IMR-90 (cell line): Measurements from ENCODE around the gene SHROOM3. TPM values are rescaled to one million over a fixed set of nuclear protein-coding genes. Genes with fewer than 3 reads are reported as not detected.
A peak's percentile ranks its signal among the peaks of the same experiment; 100 is the strongest.

Experiments
- ATAC-seq: fragments of 200-7000 bp; cut with Tn5 transposase; 2 replicates; pipeline ENCODE4 v1.9.1; 2020; ENCODE audit warnings: low read depth, mild to moderate bottlenecking, moderate library complexity
- BruUV-seq: library from RNA; stranded (reverse); fragments of 400-500 nt; replicated peaks from 2 replicates; lab custom pipeline; 2021; lab: Mats Ljungman, UMichigan
- CTCF ChIA-PET: fragments of 300-600 bp; formaldehyde crosslinking; extraction: SDS; loops from one replicate; lab custom pipeline; 2021; ENCODE audit warnings: antibody characterized with exemption; lab: Yijun Ruan, JAX
- POLR2A ChIA-PET: fragments of 300-600 bp; sonication (Branson Sonifier 250); formaldehyde crosslinking; loops from one replicate; lab custom pipeline; 2022; ENCODE audit warnings: antibody characterized with exemption; ENCODE audit not compliant: unreplicated experiment; lab: Charles Lee
- DNase-seq: peaks from one replicate; pipeline ENCODE4 v3.0.0; 2013
- H2AFZ ChIP-seq: replicated peaks from 2 replicates; pipeline ENCODE3; 2013; ENCODE audit warnings: low read length, mild to moderate bottlenecking; ENCODE audit not compliant: poor library complexity
- H2AK5ac ChIP-seq: 2 replicates; pipeline ENCODE4 v1.6.1; 2013; ENCODE audit warnings: low read depth, low read length, inconsistent platforms
- H2AK9ac ChIP-seq: replicated peaks from 2 replicates; pipeline ENCODE3; 2013; ENCODE audit warnings: mild to moderate bottlenecking, low read depth, low read length, moderate library complexity; ENCODE audit not compliant: poor library complexity
- H2BK120ac ChIP-seq: 2 replicates; pipeline ENCODE4 v1.6.1; 2013; ENCODE audit warnings: low read depth, low read length, inconsistent platforms
- H2BK15ac ChIP-seq: 3 replicates; pipeline ENCODE4 v1.6.1; 2013; ENCODE audit warnings: low read depth, low read length, inconsistent platforms
- H2BK20ac ChIP-seq: 2 replicates; pipeline ENCODE4 v1.6.1; 2013; ENCODE audit warnings: low read depth, mild to moderate bottlenecking, inconsistent platforms, low read length, moderate library complexity
- H2BK5ac ChIP-seq: 2 replicates; pipeline ENCODE4 v1.6.1; 2013; ENCODE audit warnings: mild to moderate bottlenecking, low read depth, low read length, inconsistent platforms; ENCODE audit not compliant: poor library complexity, severe bottlenecking
- H3K14ac ChIP-seq: replicated peaks from 2 replicates; pipeline ENCODE4 v1.6.1; 2013; ENCODE audit warnings: low read depth, low read length, inconsistent platforms
- H3K18ac ChIP-seq: 2 replicates; pipeline ENCODE4 v1.6.1; 2013; ENCODE audit warnings: low read depth, low read length, control low read depth
- H3K23ac ChIP-seq: 2 replicates; pipeline ENCODE4 v1.6.1; 2013; ENCODE audit warnings: low read depth, low read length, inconsistent platforms
- H3K27ac ChIP-seq: 2 replicates; pipeline ENCODE4 v1.5.1; 2013; ENCODE audit warnings: mild to moderate bottlenecking, control low read depth, low read length; ENCODE audit not compliant: insufficient read depth
- H3K27me3 ChIP-seq: 2 replicates; pipeline ENCODE4 v1.6.1; 2013; ENCODE audit warnings: low read length; ENCODE audit not compliant: control insufficient read depth, insufficient read depth
- H3K36me3 ChIP-seq: 2 replicates; pipeline ENCODE4 v1.6.1; 2013; ENCODE audit warnings: low read length, mixed read lengths; ENCODE audit not compliant: control insufficient read depth, insufficient read depth
- H3K4ac ChIP-seq: 2 replicates; pipeline ENCODE4 v1.6.1; 2013; ENCODE audit warnings: low read depth, low read length, inconsistent platforms
- H3K4me1 ChIP-seq: 2 replicates; pipeline ENCODE4 v1.6.1; 2013; ENCODE audit warnings: low read length, mixed read lengths; ENCODE audit not compliant: control insufficient read depth, insufficient read depth
- H3K4me2 ChIP-seq: 2 replicates; pipeline ENCODE4 v1.6.1; 2013; ENCODE audit warnings: low read depth, mild to moderate bottlenecking, control low read depth, low read length, moderate library complexity
- H3K4me3 ChIP-seq: 2 replicates; pipeline ENCODE4 v1.5.1; 2013; ENCODE audit warnings: low read depth, mild to moderate bottlenecking, control low read depth, low read length, moderate library complexity; ENCODE audit not compliant: insufficient read depth
- H3K56ac ChIP-seq: 2 replicates; pipeline ENCODE4 v1.6.1; 2013; ENCODE audit warnings: low read length, inconsistent platforms; ENCODE audit not compliant: insufficient read depth; ENCODE audit errors: extremely low read depth
- H3K79me1 ChIP-seq, 2 experiments: 2 replicates each; pipeline ENCODE4 v1.6.1; 2013; ENCODE audit warnings: low read length in 2 of 2, inconsistent platforms in 1 of 2, low read depth in 1 of 2
- H3K9ac ChIP-seq: 2 replicates; pipeline ENCODE4 v1.6.1; 2013; ENCODE audit warnings: low read depth, low read length, control low read depth
- H3K9me1 ChIP-seq: 2 replicates; pipeline ENCODE4 v1.6.1; 2013; ENCODE audit warnings: low read length, inconsistent platforms; ENCODE audit not compliant: insufficient read depth
- H3K9me3 ChIP-seq: 2 replicates; pipeline ENCODE4 v1.6.1; 2013; ENCODE audit warnings: low read length; ENCODE audit not compliant: control insufficient read depth, insufficient read depth
- H4K20me1 ChIP-seq: 2 replicates; pipeline ENCODE4 v1.6.1; 2013; ENCODE audit warnings: low read length, inconsistent platforms; ENCODE audit not compliant: insufficient read depth
- H4K5ac ChIP-seq: 2 replicates; pipeline ENCODE4 v1.6.1; 2013; ENCODE audit warnings: mild to moderate bottlenecking, low read depth, low read length, control low read depth
- H4K8ac ChIP-seq, 2 experiments: 2 replicates each; pipeline ENCODE4 v1.6.1; 2013; ENCODE audit warnings: low read depth in 2 of 2, low read length in 2 of 2, control low read depth in 1 of 2, inconsistent platforms in 1 of 2
- H4K91ac ChIP-seq: 2 replicates; pipeline ENCODE4 v1.6.1; 2013; ENCODE audit warnings: low read depth, low read length, inconsistent platforms; ENCODE audit not compliant: insufficient read depth
- BHLHE40 ChIP-seq: fragments of 150-350 bp; IDR thresholded peaks from 2 replicates; pipeline ENCODE4 v1.6.1; 2016; ENCODE audit warnings: mild to moderate bottlenecking, low read depth, low read length
- CEBPB ChIP-seq: IDR thresholded peaks from 2 replicates; pipeline ENCODE4 v1.6.1; 2012; ENCODE audit warnings: low read depth, low read length, improper control_type of control experiment
- CHD1 ChIP-seq: IDR thresholded peaks from 2 replicates; pipeline ENCODE4 v1.6.1; 2012; ENCODE audit warnings: low read depth, low read length, improper control_type of control experiment
- FOS ChIP-seq: fragments of 150-350 bp; IDR thresholded peaks from 2 replicates; pipeline ENCODE4 v1.6.1; 2016; ENCODE audit warnings: low read depth, low read length
- MAFK ChIP-seq: IDR thresholded peaks from 2 replicates; pipeline ENCODE4 v1.6.1; 2012; ENCODE audit warnings: low read depth, low read length, improper control_type of control experiment
- MAZ ChIP-seq: IDR thresholded peaks from 2 replicates; pipeline ENCODE4 v1.6.1; 2012; ENCODE audit warnings: low read depth, mild to moderate bottlenecking, low read length, improper control_type of control experiment, moderate library complexity, borderline replicate concordance
- MXI1 ChIP-seq: IDR thresholded peaks from 2 replicates; pipeline ENCODE4 v1.6.1; 2012; ENCODE audit warnings: low read depth, mild to moderate bottlenecking, low read length, moderate library complexity, borderline replicate concordance
- NFE2L2 ChIP-seq: fragments of 150-350 bp; IDR thresholded peaks from 2 replicates; pipeline ENCODE4 v1.6.1; 2016; ENCODE audit warnings: low read depth, mild to moderate bottlenecking, low read length
- POLR2A ChIP-seq: IDR thresholded peaks from 2 replicates; pipeline ENCODE4 v1.6.1; 2012; ENCODE audit warnings: mild to moderate bottlenecking, low read depth, low read length
- RAD21 ChIP-seq: IDR thresholded peaks from 2 replicates; pipeline ENCODE4 v1.6.1; 2012; ENCODE audit warnings: low read length, improper control_type of control experiment
- RCOR1 ChIP-seq: IDR thresholded peaks from 2 replicates; pipeline ENCODE4 v1.6.1; 2012; ENCODE audit warnings: mild to moderate bottlenecking, low read length, improper control_type of control experiment; ENCODE audit not compliant: insufficient replicate concordance
- RFX5 ChIP-seq: IDR thresholded peaks from 2 replicates; pipeline ENCODE4 v1.8.0; 2012; ENCODE audit warnings: low read depth, mild to moderate bottlenecking, low read length, moderate library complexity
- SMC3 ChIP-seq: fragments of 150-350 bp; IDR thresholded peaks from 2 replicates; pipeline ENCODE4 v1.6.1; 2016; ENCODE audit warnings: low read depth, mild to moderate bottlenecking, antibody characterized with exemption, low read length, moderate library complexity
- WGBS, 2 experiments: methylation state at CpG; one replicate each; pipeline versions ENCODE4 v1.1.5 to v1.1.7; 2013; ENCODE audit warnings: missing lambda C conversion rate in 2 of 2; ENCODE audit not compliant: insufficient read length in 1 of 2; ENCODE audit errors: extremely low coverage in 2 of 2; 5-methylcytosine and 5-hydroxymethylcytosine counted together
- dilution Hi-C: fragments of 300-500 bp; cut with HindIII; formaldehyde crosslinking; loops from one replicate; pipeline ENCODE4 v1.14.3; 2018; ENCODE audit warnings: low sequenced_read_pairs; ENCODE audit not compliant: unreplicated experiment
- in situ Hi-C: fragments of 300-500 bp; cut with MboI; formaldehyde crosslinking; loops from 3 replicates; pipeline ENCODE4 v1.14.3; 2019; ENCODE audit warnings: low sequenced_read_pairs, inconsistent platforms, mixed read lengths
- intact Hi-C: fragments of 100-400 bp; cut with micrococcal nuclease; formaldehyde crosslinking; loops from 2 replicates; pipeline ENCODE4 v1.10.0; 2022
- polyA plus RNA-seq, 3 experiments: library from polyadenylated mRNA; depleted of rRNA; stranded (reverse); fragments of >200 nt; gene quantifications; 2 replicates each; pipeline ENCODE4 v1.2.3, GENCODE V29; 2012; ENCODE audit warnings: low replicate concordance in 1 of 3
- total RNA-seq: library from RNA; depleted of rRNA; stranded (reverse); fragments of >200 nt; gene quantifications from 2 replicates; pipeline ENCODE4 v1.2.3, GENCODE V29; 2012
- TF ChIP-seq, protein P1 (sequence below): conservative IDR thresholded peaks from 2 replicates; pipeline ENCODE4 v1.5.1; 2012; ENCODE audit warnings: mild to moderate bottlenecking, low read depth, low read length, improper control_type of control experiment
- TF ChIP-seq, protein P2 (sequence below): fragments of 150-350 bp; IDR thresholded peaks from 2 replicates; pipeline ENCODE4 v1.6.1; 2017; ENCODE audit warnings: mild to moderate bottlenecking, antibody characterized with exemption, low read length, low read depth
- TF ChIP-seq, protein P3 (sequence below): fragments of 150-350 bp; IDR thresholded peaks from 2 replicates; pipeline ENCODE4 v1.6.1; 2016; ENCODE audit warnings: low read depth, mild to moderate bottlenecking, low read length, moderate library complexity, borderline replicate concordance

The SHROOM3 gene
- total and polyA plus RNA-seq, 2 of the 4 experiments (the other 2 are of a cell fraction) = 10.8 to 19.5 TPM

DNA sequence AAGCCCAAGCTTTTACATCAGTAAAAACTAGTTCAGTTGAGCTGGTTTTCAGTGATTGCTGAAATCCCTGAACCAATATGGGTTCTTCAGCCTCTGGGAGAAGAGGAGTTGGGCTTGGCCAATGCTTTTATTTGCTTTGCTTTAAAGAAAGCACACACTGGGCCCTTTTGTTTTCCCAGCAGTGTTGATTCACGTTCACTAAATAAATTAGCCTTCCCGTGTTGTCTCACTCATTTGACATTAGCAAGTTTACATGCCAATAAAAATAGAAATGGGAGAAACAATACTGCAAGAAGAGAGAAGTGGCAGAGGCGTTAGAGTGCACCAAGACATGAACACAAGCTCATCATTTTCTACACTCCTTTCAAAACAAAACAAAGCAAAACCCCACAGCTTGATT is 136.2 kb downstream of the SHROOM3 start:
- Histone ChIP-seq H3K36me3 (no peaks in the 10 kb centered on the region), H2BK5ac (peak overlapping the region; percentile 51), H3K4me1 (peaks cover 13% of the 10 kb centered on the region), H3K56ac (0 out of 2 replicates have a peak overlapping the region, but pooled peaks have one; percentile 9), H3K27ac (peak overlapping the region; percentile 14; the same call in 1 of the 2 replicates), H2AK9ac (no peak overlapping the region), H4K5ac (peak overlapping the region; percentile 2; the same call in 1 of the 2 replicates), H3K9ac (no peak overlapping the region), H2BK120ac (peak overlapping the region; percentile 90), H4K8ac (peak overlapping the region; percentile 46 to 74), H3K14ac (peak overlapping the region; percentile 73), H3K4ac (peak overlapping the region; percentile 64; the same call in 1 of the 2 replicates), H4K91ac (peak overlapping the region; percentile 29; the same call in 1 of the 2 replicates), H3K4me3 (no peak overlapping the region), H2BK15ac (peak overlapping the region; percentile 27; the same call in 2 of the 3 replicates), H3K18ac (peak overlapping the region; percentile 60; the same call in 1 of the 2 replicates), H3K9me1 (peaks cover 10% of the 10 kb centered on the region), H4K20me1 (no peaks in the 10 kb centered on the region), H2AFZ (no peak overlapping the region), H3K27me3 (no peaks in the 10 kb centered on the region), H3K79me1 (peaks cover 0 to 3% of the 10 kb centered on the region in 2 experiments; a peak in 1 of 4 replicates), H2BK20ac (peak overlapping the region; percentile 83), H3K23ac (peak overlapping the region; percentile 18), H3K4me2 (no peak overlapping the region), H3K9me3 (no peaks in the 10 kb centered on the region), H2AK5ac (peak overlapping the region; percentile 22; the same call in 1 of the 2 replicates)
- ATAC-seq (no peak), DNase-seq (no peak)
- dilution Hi-C loops (no loop called here), in situ Hi-C loops (no loop called here), intact Hi-C loops (loop anchor here (5.0 kb wide), 1 partner anchor 41 kb away; no protein-coding TSS in a partner anchor)
- WGBS, 2 experiments = no CpG with 5 or more reads among the region's 3 CpGs
- TF ChIP-seq POLR2A (no peak), RFX5 (no peak), MAFK (no peak), BHLHE40 (no peak), MXI1 (no peak), RCOR1 (no peak), FOS (no peak), CHD1 (no peak), CEBPB (no peak), NFE2L2 (no peak), SMC3 (no peak), RAD21 (no peak), MAZ (no peak)
- TF ChIP-seq, protein P1, sequence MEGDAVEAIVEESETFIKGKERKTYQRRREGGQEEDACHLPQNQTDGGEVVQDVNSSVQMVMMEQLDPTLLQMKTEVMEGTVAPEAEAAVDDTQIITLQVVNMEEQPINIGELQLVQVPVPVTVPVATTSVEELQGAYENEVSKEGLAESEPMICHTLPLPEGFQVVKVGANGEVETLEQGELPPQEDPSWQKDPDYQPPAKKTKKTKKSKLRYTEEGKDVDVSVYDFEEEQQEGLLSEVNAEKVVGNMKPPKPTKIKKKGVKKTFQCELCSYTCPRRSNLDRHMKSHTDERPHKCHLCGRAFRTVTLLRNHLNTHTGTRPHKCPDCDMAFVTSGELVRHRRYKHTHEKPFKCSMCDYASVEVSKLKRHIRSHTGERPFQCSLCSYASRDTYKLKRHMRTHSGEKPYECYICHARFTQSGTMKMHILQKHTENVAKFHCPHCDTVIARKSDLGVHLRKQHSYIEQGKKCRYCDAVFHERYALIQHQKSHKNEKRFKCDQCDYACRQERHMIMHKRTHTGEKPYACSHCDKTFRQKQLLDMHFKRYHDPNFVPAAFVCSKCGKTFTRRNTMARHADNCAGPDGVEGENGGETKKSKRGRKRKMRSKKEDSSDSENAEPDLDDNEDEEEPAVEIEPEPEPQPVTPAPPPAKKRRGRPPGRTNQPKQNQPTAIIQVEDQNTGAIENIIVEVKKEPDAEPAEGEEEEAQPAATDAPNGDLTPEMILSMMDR = no peak
- TF ChIP-seq, protein P2, sequence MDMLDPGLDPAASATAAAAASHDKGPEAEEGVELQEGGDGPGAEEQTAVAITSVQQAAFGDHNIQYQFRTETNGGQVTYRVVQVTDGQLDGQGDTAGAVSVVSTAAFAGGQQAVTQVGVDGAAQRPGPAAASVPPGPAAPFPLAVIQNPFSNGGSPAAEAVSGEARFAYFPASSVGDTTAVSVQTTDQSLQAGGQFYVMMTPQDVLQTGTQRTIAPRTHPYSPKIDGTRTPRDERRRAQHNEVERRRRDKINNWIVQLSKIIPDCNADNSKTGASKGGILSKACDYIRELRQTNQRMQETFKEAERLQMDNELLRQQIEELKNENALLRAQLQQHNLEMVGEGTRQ = no peak
- TF ChIP-seq, protein P3, sequence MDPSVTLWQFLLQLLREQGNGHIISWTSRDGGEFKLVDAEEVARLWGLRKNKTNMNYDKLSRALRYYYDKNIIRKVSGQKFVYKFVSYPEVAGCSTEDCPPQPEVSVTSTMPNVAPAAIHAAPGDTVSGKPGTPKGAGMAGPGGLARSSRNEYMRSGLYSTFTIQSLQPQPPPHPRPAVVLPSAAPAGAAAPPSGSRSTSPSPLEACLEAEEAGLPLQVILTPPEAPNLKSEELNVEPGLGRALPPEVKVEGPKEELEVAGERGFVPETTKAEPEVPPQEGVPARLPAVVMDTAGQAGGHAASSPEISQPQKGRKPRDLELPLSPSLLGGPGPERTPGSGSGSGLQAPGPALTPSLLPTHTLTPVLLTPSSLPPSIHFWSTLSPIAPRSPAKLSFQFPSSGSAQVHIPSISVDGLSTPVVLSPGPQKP = no peak
- ChIA-PET POLR2A (interaction anchor here (0.6 to 1.0 kb wide), 3 partner anchors 9 to 380 kb away, joined by 3 to 7 read pairs (median 6); no protein-coding TSS in a partner anchor), CTCF (no interaction called here)
- BruUV-seq = no TSS peak
